K562 (cell line): ENCODE measurements around the gene GRID2IP. TPM values are rescaled to one million over a fixed set of nuclear protein-coding genes. Genes with fewer than 3 reads are reported as not detected.
A peak's percentile ranks its signal among the peaks of the same experiment; 100 is the strongest.

ENCODE experiments used
- ARID2 ChIP-seq: fragments of 450-650 bp; IDR thresholded peaks from 2 replicates; pipeline ENCODE4 v1.6.1; 2017; ENCODE audit warnings: antibody characterized with exemption, mild to moderate bottlenecking
- ATF7 ChIP-seq: fragments of 450-650 bp; IDR thresholded peaks from 2 replicates; pipeline ENCODE4 v1.7.1; 2014; ENCODE audit warnings: mild to moderate bottlenecking, moderate library complexity
- BRCA1 ChIP-seq, 2 experiments: fragments of 450-650 bp in 1 of 2; sonication (generic) in 1 of 2; formaldehyde crosslinking in 1 of 2; IDR thresholded peaks; 2 replicates each; pipeline versions ENCODE4 v1.5.0 to v1.6.1; 2017 to 2020; ENCODE audit warnings: mild to moderate bottlenecking in 1 of 2, missing genetic modification reagents in 1 of 2
- BRF1 ChIP-seq: IDR thresholded peaks from 3 replicates; pipeline ENCODE4 v1.6.1; 2011; ENCODE audit warnings: borderline replicate concordance, mild to moderate bottlenecking; ENCODE audit not compliant: insufficient read length; ENCODE audit errors: extremely low read depth
- KDM1A ChIP-seq, 2 experiments: fragments of 450-650 bp; IDR thresholded peaks; 2 replicates each; pipeline ENCODE4 v1.6.1; 2016; ENCODE audit warnings: mild to moderate bottlenecking in 2 of 2
- KLF1 ChIP-seq: fragments of 450-650 bp; IDR thresholded peaks from 2 replicates; pipeline ENCODE4 v1.6.1; 2016; ENCODE audit warnings: missing genetic modification characterization, missing compliant biosample characterization
- NEUROD1 ChIP-seq: fragments of 150-350 bp; IDR thresholded peaks from 2 replicates; pipeline ENCODE4 v1.6.1; 2014; ENCODE audit warnings: borderline replicate concordance, low read length, low read depth; ENCODE audit not compliant: partially characterized antibody
- NFRKB ChIP-seq: fragments of 450-650 bp; IDR thresholded peaks from 2 replicates; pipeline ENCODE4 v1.6.1; 2016; ENCODE audit warnings: low read depth
- NR0B1 ChIP-seq: fragments of 450-650 bp; IDR thresholded peaks from one replicate; pipeline ENCODE4 v1.6.1; 2018; ENCODE audit warnings: mild to moderate bottlenecking, moderate library complexity; ENCODE audit not compliant: partially characterized antibody
- PRDM10 ChIP-seq: fragments of 450-650 bp; IDR thresholded peaks from 2 replicates; pipeline ENCODE4 v1.6.1; 2018; ENCODE audit not compliant: partially characterized antibody
- PYGO2 ChIP-seq: fragments of 450-650 bp; IDR thresholded peaks from 2 replicates; pipeline ENCODE4 v1.6.1; 2016; ENCODE audit warnings: mild to moderate bottlenecking, missing genetic modification characterization, moderate library complexity, missing compliant biosample characterization
- RBM15 ChIP-seq: fragments of 200-400 bp; formaldehyde crosslinking; IDR thresholded peaks from 2 replicates; pipeline ENCODE4 v1.6.1; 2018; ENCODE audit warnings: mild to moderate bottlenecking, low read length, moderate library complexity; ENCODE audit not compliant: insufficient read depth
- RFX5 ChIP-seq: IDR thresholded peaks from 2 replicates; pipeline ENCODE4 v1.6.1; 2011; ENCODE audit warnings: low read depth, mild to moderate bottlenecking, improper control_type of control experiment, low read length
- THRA ChIP-seq: fragments of 450-650 bp; IDR thresholded peaks from 2 replicates; pipeline ENCODE4 v1.6.1; 2017; ENCODE audit warnings: mild to moderate bottlenecking, moderate library complexity
- USF2 ChIP-seq: sonication (generic); formaldehyde crosslinking; IDR thresholded peaks from 2 replicates; pipeline ENCODE4 v1.5.0; 2020; ENCODE audit warnings: missing genetic modification reagents
- ZNF395 ChIP-seq: fragments of 200-800 bp; sonication (Bioruptor generic); IDR thresholded peaks from 2 replicates; pipeline ENCODE4 v1.6.1; 2017; ENCODE audit warnings: missing genetic modification characterization, missing compliant biosample characterization
- ZNF431 ChIP-seq: sonication (generic); formaldehyde crosslinking; IDR thresholded peaks from 2 replicates; pipeline ENCODE4 v1.8.0; 2022; ENCODE audit warnings: mild to moderate bottlenecking, missing genetic modification reagents
- ZNF740 ChIP-seq, 3 experiments: fragments of 200-800 bp in 1 of 3; sonication (Bioruptor generic) in 1 of 3; sonication (generic) in 1 of 3; formaldehyde crosslinking in 1 of 3; IDR thresholded peaks; 2 replicates each; pipeline versions ENCODE4 v1.6.1 to v1.8.0; 2016 to 2022; ENCODE audit warnings: mild to moderate bottlenecking in 2 of 3, missing compliant biosample characterization in 2 of 3, missing genetic modification characterization in 2 of 3, missing genetic modification reagents in 1 of 3
- polyA plus RNA-seq, 8 experiments: library from polyadenylated mRNA; depleted of rRNA in 4 of 8; stranded (reverse) in 5 of 8; unstranded in 3 of 8; fragments of >200 nt; fragmentation: Nextera tagmentation in 2 of 8; fragmentation: Illumina TruSeq in 1 of 8; extraction: Ambion mirVana in 2 of 8; extraction: Trizol in 1 of 8; gene quantifications; 2 replicates each; pipeline versions ENCODE4 v1.2.1 to v1.2.3, GENCODE V29; 2011 to 2014; ENCODE audit warnings: inconsistent platforms in 1 of 8, missing spikeins in 1 of 8
- total RNA-seq, 7 experiments: library from RNA; depleted of rRNA in 6 of 7; stranded (reverse); fragments of >200 nt in 6 of 7; fragmentation: Illumina TruSeq in 2 of 7; extraction: Trizol in 2 of 7; gene quantifications; 2 replicates each; pipeline versions ENCODE4 v1.2.1 to v1.2.3, GENCODE V29; 2011 to 2021; ENCODE audit warnings: low replicate concordance in 1 of 7

GRID2IP gene
- total and polyA plus RNA-seq, 9 of the 15 experiments (the other 6 are each of a cell fraction or from before 2014, with no cell fraction given) = not detected

- TF ChIP-seq BRF1 (no peak), ARID2 (no peak), NR0B1 (no peak), PRDM10 (peak; percentile 9), USF2 (no peak), NFRKB (peak; percentile 45; the same call in 1 of the 2 replicates), NEUROD1 (peak; percentile 83), ATF7 (no peak; the same call in 1 of the 2 replicates), RFX5 (no peak), ZNF395 (CRISPR knock-in tag) (peak; percentile 97), KDM1A (IDR thresholded peaks at IDR 0.05) (peak; percentile 97), ZNF740 (CRISPR knock-in tag; IDR thresholded peaks at IDR 0.05) (no peak), ZNF740 (tag; IDR thresholded peaks at IDR 0.05) (no peak), BRCA1 (IDR thresholded peaks at IDR 0.05) (no peak), BRCA1 (CRISPR knock-in tag; IDR thresholded peaks at IDR 0.05) (no peak), KLF1 (tag) (no peak), PYGO2 (tag) (peak; percentile 79), THRA (no peak), ZNF431 (CRISPR knock-in tag) (no peak), RBM15 (no peak)
These were observed 100.0 kb downstream of the GRID2IP start (continued) for GRCh38 chr7:6451224-6451705.
